B cell (primary cell): ENCODE measurements around the gene TBKBP1. TPM values are rescaled to one million over a fixed set of nuclear protein-coding genes. Genes with fewer than 3 reads are reported as not detected.
A peak's percentile ranks its signal among the peaks of the same experiment; 100 is the strongest.

ENCODE experiments used
- ATAC-seq: fragments of 200-7000 bp; cut with Tn5 transposase; one replicate; pipeline ENCODE4 v1.10.0; 2021; ENCODE audit warnings: low read depth, mild to moderate bottlenecking, moderate number of reproducible peaks, moderate library complexity
- CTCF ChIA-PET: fragments of 350-600 bp; sonication (Branson Sonifier 250); formaldehyde crosslinking; loops from one replicate; lab custom pipeline; 2021; ENCODE audit warnings: antibody characterized with exemption, inconsistent platforms; lab: Charles Lee
- POLR2A ChIA-PET: fragments of 350-600 bp; sonication (Branson Sonifier 250); formaldehyde crosslinking; loops from one replicate; lab custom pipeline; 2021; ENCODE audit warnings: antibody characterized with exemption; lab: Charles Lee
- DNase-seq: peaks from one replicate; pipeline ENCODE4 v3.0.0; 2013
- H2AFZ ChIP-seq: 2 replicates; pipeline ENCODE4 v1.6.1; 2012; ENCODE audit warnings: mild to moderate bottlenecking, low read depth, low read length; ENCODE audit not compliant: insufficient read depth, poor library complexity, severe bottlenecking
- H3K27ac ChIP-seq, 2 donors: 1 replicate in 1 of 2; 2 replicates in 1 of 2; pipeline ENCODE4 v1.5.1; 2012 to 2013; ENCODE audit warnings: low read length in 2 of 2, mild to moderate bottlenecking in 2 of 2, moderate library complexity in 1 of 2
- H3K27me3 ChIP-seq, 4 experiments: fragments of 200-600 bp in 1 of 4; sonication (generic) in 1 of 4; replicated peaks in 1 of 4; 1 replicate in 2 of 4; 2 replicates in 2 of 4; pipeline versions ENCODE4 v1.6.1 to v1.7.0; 2013 to 2016; ENCODE audit warnings: low read length in 3 of 4, mild to moderate bottlenecking in 2 of 4, mixed read lengths in 1 of 4, moderate library complexity in 1 of 4; ENCODE audit not compliant: insufficient read depth in 4 of 4, control insufficient read depth in 3 of 4; ENCODE audit errors: control extremely low read depth in 1 of 4
- H3K36me3 ChIP-seq, 2 experiments: replicated peaks in 1 of 2; 1 replicate in 1 of 2; 2 replicates in 1 of 2; pipeline versions ENCODE4 v1.6.1 to v1.7.1; 2013; ENCODE audit warnings: low read length in 1 of 2; ENCODE audit not compliant: insufficient read depth in 2 of 2, control insufficient read depth in 1 of 2; ENCODE audit errors: control extremely low read depth in 1 of 2, extremely low read depth in 1 of 2
- H3K4me1 ChIP-seq, 2 donors: fragments of 200-600 bp in 1 of 2; sonication (generic) in 1 of 2; 1 replicate in 1 of 2; 2 replicates in 1 of 2; pipeline versions ENCODE4 v1.5.1 to v1.6.1; 2013 to 2017; ENCODE audit warnings: low read length in 2 of 2; ENCODE audit not compliant: control insufficient read depth in 2 of 2, insufficient read depth in 2 of 2
- H3K4me2 ChIP-seq: replicated peaks from 2 replicates; pipeline ENCODE3; 2012; ENCODE audit warnings: mild to moderate bottlenecking, low read depth, low read length; ENCODE audit not compliant: poor library complexity, severe bottlenecking
- H3K4me3 ChIP-seq, 5 experiments: fragments of 200-600 bp in 1 of 5; sonication (generic) in 1 of 5; 1 replicate in 3 of 5; 2 replicates in 2 of 5; pipeline versions ENCODE4 v1.5.1 to v1.7.0; 2011 to 2016; ENCODE audit warnings: low read length in 4 of 5, mild to moderate bottlenecking in 4 of 5, low read depth in 2 of 5, control low read depth in 1 of 5, moderate library complexity in 1 of 5; ENCODE audit not compliant: insufficient read depth in 1 of 5; ENCODE audit errors: control extremely low read depth in 1 of 5, extremely low read depth in 1 of 5
- H3K79me2 ChIP-seq: fragments of 200-600 bp; sonication (generic); one replicate; pipeline ENCODE4 v1.6.0; 2016; ENCODE audit warnings: low read length; ENCODE audit not compliant: control insufficient read depth, insufficient read depth
- H3K9ac ChIP-seq: fragments of 200-600 bp; sonication (generic); 2 replicates; pipeline ENCODE4 v1.6.1; 2017; ENCODE audit warnings: mild to moderate bottlenecking, low read length, moderate library complexity
- H3K9me3 ChIP-seq, 3 donors: one replicate each; pipeline versions ENCODE4 v1.6.1 to v1.7.1; 2013; ENCODE audit warnings: low read length in 2 of 3; ENCODE audit not compliant: control insufficient read depth in 2 of 3, insufficient read depth in 1 of 3; ENCODE audit errors: control extremely low read depth in 1 of 3
- H4K20me1 ChIP-seq: 2 replicates; pipeline ENCODE4 v1.6.0; 2012; ENCODE audit warnings: mild to moderate bottlenecking, low read length; ENCODE audit not compliant: insufficient read depth, control insufficient read depth, poor library complexity, severe bottlenecking
- H3K27ac Mint-ChIP-seq: one replicate; pipeline ENCODE4 v1.8.0; 2021; ENCODE audit warnings: mixed read lengths
- H3K27me3 Mint-ChIP-seq: one replicate; pipeline ENCODE4 v1.8.0; 2021; ENCODE audit warnings: mixed read lengths
- H3K4me1 Mint-ChIP-seq: one replicate; pipeline ENCODE4 v1.8.0; 2021; ENCODE audit warnings: mixed read lengths
- H3K4me3 Mint-ChIP-seq: one replicate; pipeline ENCODE4 v1.8.0; 2021; ENCODE audit warnings: mixed read lengths
- H3K9me3 Mint-ChIP-seq: one replicate; pipeline ENCODE4 v1.8.0; 2022; ENCODE audit warnings: mixed read lengths; ENCODE audit not compliant: insufficient read depth
- CTCF ChIP-seq: fragments of 200-600 bp; IDR thresholded peaks from one replicate; pipeline ENCODE4 v1.8.0; 2022; ENCODE audit warnings: antibody characterized with exemption, mild to moderate bottlenecking
- EZH2 ChIP-seq: IDR thresholded peaks from 2 replicates; pipeline ENCODE4 v1.6.1; 2012; ENCODE audit warnings: borderline replicate concordance, low read depth, mild to moderate bottlenecking, moderate library complexity, low read length; ENCODE audit not compliant: insufficient read depth, poor library complexity, severe bottlenecking
- WGBS: methylation state at CpG from one replicate; pipeline ENCODE4 v1.1.5; 2013; ENCODE audit warnings: missing lambda C conversion rate; ENCODE audit not compliant: insufficient coverage; 5-methylcytosine and 5-hydroxymethylcytosine counted together
- intact Hi-C: fragments of 100-400 bp; cut with micrococcal nuclease; formaldehyde crosslinking; loops from one replicate; pipeline ENCODE4 v1.10.0; 2022
- polyA plus RNA-seq: library from polyadenylated mRNA; depleted of rRNA; stranded (reverse); fragments of >200 nt; gene quantifications from 2 replicates; pipeline ENCODE4 v1.2.3, GENCODE V29; 2012
- total RNA-seq, 2 donors: library from RNA; stranded (reverse); fragments of 120-200 nt in 1 of 2; gene quantifications; 1 replicate in 1 of 2; 2 replicates in 1 of 2; pipeline versions ENCODE4 v1.2.3 to v1.2.4, GENCODE V29; 2013 to 2022

The TBKBP1 gene
- total and polyA plus RNA-seq, 2 donors (not counting 1 experiment from before 2014, with no cell fraction given), result 6.6 to 8.4 TPM

GRCh38 chr17:47741109-47741792, 47.3 kb downstream of the TBKBP1 start:
- no peak for DNase-seq

More at GRCh38 chr17:47741109-47741792, 47.3 kb downstream of the TBKBP1 start:
- Histone ChIP-seq H3K4me1 (peaks cover 7 to 23% of the 10 kb centered on the region in 2 donors), H3K9ac (no peak overlapping the region), H3K79me2 (peaks cover 24% of the 10 kb centered on the region), H3K27me3 (peaks cover 0 to 4% (median 0%) of the 10 kb centered on the region in 4 experiments), H4K20me1 (no peaks in the 10 kb centered on the region), H3K36me3 (peaks cover 0 to 2% of the 10 kb centered on the region in 2 experiments), H3K27ac (no peak overlapping the region), H3K4me3 (no peak overlapping the region), H3K4me2 (peak overlapping the region; percentile 0), H3K9me3 (no peaks in the 10 kb centered on the region), H2AFZ (no peak overlapping the region)
- CTCF ChIA-PET, result interaction anchor here (0.6 to 8.6 kb wide), 14 partner anchors 9 to 125 kb away, joined by 3 to 108 read pairs (median 5); partner anchors contain the start of genes KPNB1 and TBX21
- ATAC-seq, result no peak
- Mint-ChIP-seq H3K4me3 (peak overlapping the region; percentile 37), H3K27me3 (peaks cover 8% of the 10 kb centered on the region), H3K27ac (peak overlapping the region; percentile 35), H3K9me3 (no peaks in the 10 kb centered on the region), H3K4me1 (peaks cover 32% of the 10 kb centered on the region)
- POLR2A ChIA-PET, result no interaction called here
- 75% methylated on average over 8 of the region's 11 CpGs for WGBS
- intact Hi-C loops, result no loop called here
- TF ChIP-seq CTCF, result no peak
- no peak for TF ChIP-seq EZH2
